GM18526 (cell line): ENCODE measurements around the gene SPATA20.
A peak's percentile ranks its signal among the peaks of the same experiment; 100 is the strongest.

Source experiments
- POLR2A ChIP-seq: IDR thresholded peaks from 3 replicates; pipeline ENCODE4 v1.6.1; 2011; ENCODE audit not compliant: insufficient read length; ENCODE audit errors: extremely low read depth

Gene SPATA20

GRCh38 chr17:50547035-50547735, at the start of gene SPATA20:
TSS of gene SPATA20 (plus strand) at chr17:50547174. CDS start at chr17:50547209, 35 bp downstream.
- TF ChIP-seq POLR2A, result peak; percentile 81

- TF ChIP-seq POLR2A, result no peak
Observed at GRCh38 chr17:50498021-50498874, 48.7 kb upstream of the SPATA20 start.

GRCh38 chr17:50499270-50499669, 47.7 kb upstream of the SPATA20 start:
- no peak for TF ChIP-seq POLR2A

- no peak for TF ChIP-seq POLR2A
Observed at GRCh38 chr17:50499721-50500120, 47.3 kb upstream of the SPATA20 start.

GRCh38 chr17:50501054-50501453, 45.9 kb upstream of the SPATA20 start:
- no peak for TF ChIP-seq POLR2A

- no peak for TF ChIP-seq POLR2A
Observed at GRCh38 chr17:50502301-50502990, 44.5 kb upstream of the SPATA20 start.

- no peak for TF ChIP-seq POLR2A
Observed at GRCh38 chr17:50505591-50506130, 41.3 kb upstream of the SPATA20 start.

GRCh38 chr17:50506298-50506697, 40.7 kb upstream of the SPATA20 start:
- no peak for TF ChIP-seq POLR2A

GRCh38 chr17:50507871-50508572, 39.0 kb upstream of the SPATA20 start, which contains the start of gene MYCBPAP:
TSS of gene MYCBPAP (plus strand) at chr17:50508439. CDS start at chr17:50508675, 236 bp downstream.
- TF ChIP-seq POLR2A, result peak; percentile 33

- TF ChIP-seq POLR2A, result no peak
Observed at GRCh38 chr17:50508573-50509460, 38.2 kb upstream of the SPATA20 start.

GRCh38 chr17:50511058-50511457, 35.9 kb upstream of the SPATA20 start:
- TF ChIP-seq POLR2A, result no peak

GRCh38 chr17:50513495-50513894, 33.5 kb upstream of the SPATA20 start:
- no peak for TF ChIP-seq POLR2A

- no peak for TF ChIP-seq POLR2A
Observed at GRCh38 chr17:50514388-50514787, 32.6 kb upstream of the SPATA20 start.
